ENCODE results near the gene TARS3. TPM values are rescaled to one million over a fixed set of nuclear protein-coding genes. Genes with fewer than 3 reads are reported as not detected.

Gene TARS3
- total RNA-seq, 4 donors from 2014 or later = 22.8 to 58.6 (median 26.6) TPM

GRCh38 chr15:101684877-101685276 lies 39.4 kb downstream of the TARS3 start:
- H3K27ac ChIP-seq = no peak overlapping the region
- no peaks in the 10 kb centered on the region for H3K27me3 ChIP-seq
- no peaks in the 10 kb centered on the region for H3K4me1 ChIP-seq
- H3K4me3 ChIP-seq (replicated peaks in 1 of 3) = no peak overlapping the region
- intact Hi-C loops (cut with DNase I) = no loop called here
- H3K36me3 ChIP-seq = peaks cover 7 to 19% of the 10 kb centered on the region in 2 donors
- WGBS, 2 donors = 94 to 96% methylated on average over 3 of the region's 3 CpGs
- TF ChIP-seq POLR2A (IDR thresholded peaks at IDR 0.05) = no peak
- TF ChIP-seq, protein P1, sequence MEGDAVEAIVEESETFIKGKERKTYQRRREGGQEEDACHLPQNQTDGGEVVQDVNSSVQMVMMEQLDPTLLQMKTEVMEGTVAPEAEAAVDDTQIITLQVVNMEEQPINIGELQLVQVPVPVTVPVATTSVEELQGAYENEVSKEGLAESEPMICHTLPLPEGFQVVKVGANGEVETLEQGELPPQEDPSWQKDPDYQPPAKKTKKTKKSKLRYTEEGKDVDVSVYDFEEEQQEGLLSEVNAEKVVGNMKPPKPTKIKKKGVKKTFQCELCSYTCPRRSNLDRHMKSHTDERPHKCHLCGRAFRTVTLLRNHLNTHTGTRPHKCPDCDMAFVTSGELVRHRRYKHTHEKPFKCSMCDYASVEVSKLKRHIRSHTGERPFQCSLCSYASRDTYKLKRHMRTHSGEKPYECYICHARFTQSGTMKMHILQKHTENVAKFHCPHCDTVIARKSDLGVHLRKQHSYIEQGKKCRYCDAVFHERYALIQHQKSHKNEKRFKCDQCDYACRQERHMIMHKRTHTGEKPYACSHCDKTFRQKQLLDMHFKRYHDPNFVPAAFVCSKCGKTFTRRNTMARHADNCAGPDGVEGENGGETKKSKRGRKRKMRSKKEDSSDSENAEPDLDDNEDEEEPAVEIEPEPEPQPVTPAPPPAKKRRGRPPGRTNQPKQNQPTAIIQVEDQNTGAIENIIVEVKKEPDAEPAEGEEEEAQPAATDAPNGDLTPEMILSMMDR (IDR thresholded peaks at IDR 0.05) = no peak
- H3K9me3 ChIP-seq = no peaks in the 10 kb centered on the region
- DNase-seq = no peak

GRCh38 chr15:101684384-101684783 lies 39.9 kb downstream of the TARS3 start:
- Histone ChIP-seq H3K36me3 (peaks cover 7 to 19% of the 10 kb centered on the region in 2 donors), H3K4me1 (no peaks in the 10 kb centered on the region), H3K27ac (no peak overlapping the region), H3K9me3 (no peaks in the 10 kb centered on the region), H3K27me3 (no peaks in the 10 kb centered on the region), H3K4me3 (replicated peaks in 1 of 3) (no peak overlapping the region)
- intact Hi-C loops (cut with DNase I) = no loop called here
- no peak for DNase-seq
- TF ChIP-seq, protein P1 (IDR thresholded peaks at IDR 0.05) = no peak
- TF ChIP-seq POLR2A (IDR thresholded peaks at IDR 0.05) = no peak
- 80% methylated on average over 1 of the region's 1 CpG for WGBS, 2 donors

GRCh38 chr15:101679806-101680205 lies 44.5 kb downstream of the TARS3 start:
- TF ChIP-seq, protein P1 (IDR thresholded peaks at IDR 0.05) = no peak
- TF ChIP-seq POLR2A (IDR thresholded peaks at IDR 0.05) = no peak
- Histone ChIP-seq H3K36me3 (peaks cover 7 to 16% of the 10 kb centered on the region in 2 donors), H3K27ac (no peak overlapping the region), H3K4me1 (no peaks in the 10 kb centered on the region), H3K27me3 (no peaks in the 10 kb centered on the region), H3K9me3 (no peaks in the 10 kb centered on the region), H3K4me3 (replicated peaks in 1 of 3) (no peak overlapping the region)
- no peak for DNase-seq
- intact Hi-C loops (cut with DNase I) = no loop called here
- 76 to 84% methylated on average over 2 of the region's 2 CpGs for WGBS, 2 donors

- Histone ChIP-seq H3K9me3 (no peaks in the 10 kb centered on the region), H3K4me3 (replicated peaks in 1 of 3) (no peak overlapping the region), H3K36me3 (peaks cover 19 to 22% of the 10 kb centered on the region in 2 donors), H3K27ac (no peak overlapping the region), H3K4me1 (no peaks in the 10 kb centered on the region), H3K27me3 (no peaks in the 10 kb centered on the region)
- 90 to 95% methylated on average over 4 of the region's 4 CpGs for WGBS, 2 donors
- intact Hi-C loops (cut with DNase I) = no loop called here
- DNase-seq = no peak
- TF ChIP-seq, protein P1 (IDR thresholded peaks at IDR 0.05) = no peak
- TF ChIP-seq POLR2A (IDR thresholded peaks at IDR 0.05) = no peak
These were observed 47.3 kb downstream of the TARS3 start for GRCh38 chr15:101676921-101677329.

DNA sequence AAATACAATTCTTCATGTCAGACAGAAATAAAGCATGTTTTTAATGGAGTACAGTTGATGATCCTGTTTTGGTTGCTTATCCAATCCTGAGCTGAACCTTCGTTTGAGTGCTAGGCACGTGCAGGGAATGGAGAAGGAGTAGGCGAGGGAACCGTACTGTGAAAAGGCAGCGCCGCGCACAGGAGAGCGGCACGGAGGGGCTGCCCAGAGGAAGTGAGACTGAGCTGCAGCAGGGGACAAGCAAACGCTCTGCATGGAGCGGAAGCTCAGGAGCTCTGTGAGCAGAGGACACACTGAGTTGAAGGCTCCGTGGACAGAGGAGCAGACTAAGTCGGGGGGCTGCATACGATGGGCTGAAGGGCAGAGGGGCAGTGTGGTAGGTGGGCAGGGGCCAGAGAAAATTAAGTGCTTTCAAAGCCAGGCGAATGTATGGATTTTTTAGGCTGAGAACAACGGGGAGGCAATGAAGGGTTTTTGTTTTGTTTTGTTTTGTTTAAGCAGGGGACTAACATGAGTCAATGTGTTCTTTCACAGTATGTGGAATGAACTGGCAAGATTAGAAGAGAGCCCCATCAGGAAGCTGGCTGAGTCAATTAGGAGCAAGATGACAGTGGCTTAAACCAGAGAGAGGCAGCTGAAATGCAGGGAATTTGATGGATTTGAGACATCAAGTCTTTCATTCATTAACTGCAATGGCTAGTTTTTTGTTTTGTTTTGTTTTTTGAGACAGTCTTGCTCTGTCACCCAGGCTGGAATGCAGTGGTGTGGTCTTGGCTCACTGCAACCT lies 48.3 kb downstream of the TARS3 start:
- intact Hi-C loops (cut with DNase I) = no loop called here
- no peak overlapping the region for H3K4me3 ChIP-seq (replicated peaks in 1 of 3)
- H3K36me3 ChIP-seq = peaks cover 19 to 25% of the 10 kb centered on the region in 2 donors
- H3K27me3 ChIP-seq = no peaks in the 10 kb centered on the region
- H3K27ac ChIP-seq = no peak overlapping the region
- TF ChIP-seq, protein P1 (IDR thresholded peaks at IDR 0.05) = no peak
- TF ChIP-seq POLR2A (IDR thresholded peaks at IDR 0.05) = no peak
- DNase-seq = no peak
- 84 to 86% methylated on average over 16 of the region's 16 CpGs for WGBS, 2 donors
- no peaks in the 10 kb centered on the region for H3K9me3 ChIP-seq
- H3K4me1 ChIP-seq = no peaks in the 10 kb centered on the region

Measured in thyroid gland (tissue), 4 donors.